Measurements from ENCODE around the gene STBD1. TPM values are rescaled to one million over a fixed set of nuclear protein-coding genes. Genes with fewer than 3 reads are reported as not detected.

Gene STBD1
- total RNA-seq, 4 donors from 2014 or later = 1.0 to 2.5 (median 1.4) TPM

DNA sequence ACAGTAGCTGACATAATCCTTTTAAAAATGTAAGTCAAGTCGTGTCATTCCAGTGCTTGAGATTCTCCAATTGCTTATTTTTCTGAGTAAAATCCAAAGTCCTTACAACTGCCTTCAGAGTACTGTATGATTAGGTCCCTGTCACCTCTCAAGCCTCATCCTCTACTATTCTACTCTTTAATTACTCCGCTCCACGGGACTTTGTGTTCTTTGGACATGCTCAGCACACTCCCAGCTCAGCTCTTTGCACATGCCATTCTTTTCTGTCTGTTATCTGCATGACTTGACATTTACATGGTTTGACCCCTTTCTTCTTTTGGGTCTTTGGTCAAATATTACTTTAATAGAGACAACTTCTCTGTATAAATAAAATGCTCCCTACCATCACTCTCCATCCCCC lies 39.9 kb upstream of the STBD1 start:
- WGBS, 2 donors = 66 to 68% methylated on average over 3 of the region's 3 CpGs
- intact Hi-C loops (cut with DNase I) = no loop called here
- Histone ChIP-seq H3K36me3 (no peaks in the 10 kb centered on the region), H3K4me3 (replicated peaks in 1 of 3) (no peak overlapping the region), H3K27me3 (no peaks in the 10 kb centered on the region), H3K9me3 (no peaks in the 10 kb centered on the region), H3K27ac (no peak overlapping the region), H3K4me1 (no peaks in the 10 kb centered on the region)
- DNase-seq = no peak
- no peak for TF ChIP-seq CTCF (IDR thresholded peaks at IDR 0.05)
- TF ChIP-seq POLR2A (IDR thresholded peaks at IDR 0.05) = no peak

GRCh38 chr4:76267811-76268210 lies 38.7 kb upstream of the STBD1 start:
- H3K36me3 ChIP-seq = no peaks in the 10 kb centered on the region
- intact Hi-C loops (cut with DNase I) = no loop called here
- H3K27ac ChIP-seq = no peak overlapping the region
- no peaks in the 10 kb centered on the region for H3K9me3 ChIP-seq
- WGBS, 2 donors = 96 to 98% methylated on average over 6 of the region's 6 CpGs
- TF ChIP-seq CTCF (IDR thresholded peaks at IDR 0.05) (no peak), POLR2A (IDR thresholded peaks at IDR 0.05) (no peak)
- no peak for DNase-seq
- no peaks in the 10 kb centered on the region for H3K27me3 ChIP-seq
- H3K4me3 ChIP-seq (replicated peaks in 1 of 3) = no peak overlapping the region
- H3K4me1 ChIP-seq = no peaks in the 10 kb centered on the region

GRCh38 chr4:76270244-76271175 lies 36.0 kb upstream of the STBD1 start:
- WGBS, 2 donors = 87 to 89% methylated on average over 11 of the region's 11 CpGs
- no peak overlapping the region for H3K4me3 ChIP-seq (replicated peaks in 1 of 3)
- no peaks in the 10 kb centered on the region for H3K9me3 ChIP-seq
- DNase-seq = no peak
- no peaks in the 10 kb centered on the region for H3K4me1 ChIP-seq
- no peaks in the 10 kb centered on the region for H3K36me3 ChIP-seq
- H3K27ac ChIP-seq = no peak overlapping the region
- intact Hi-C loops (cut with DNase I) = no loop called here
- H3K27me3 ChIP-seq = no peaks in the 10 kb centered on the region
- TF ChIP-seq CTCF (IDR thresholded peaks at IDR 0.05) = no peak
- no peak for TF ChIP-seq POLR2A (IDR thresholded peaks at IDR 0.05)

- WGBS, 2 donors = 92 to 95% methylated on average over 6 of the region's 6 CpGs
- TF ChIP-seq CTCF (IDR thresholded peaks at IDR 0.05) (no peak), POLR2A (IDR thresholded peaks at IDR 0.05) (no peak)
- Histone ChIP-seq H3K4me1 (no peaks in the 10 kb centered on the region), H3K27me3 (no peaks in the 10 kb centered on the region), H3K27ac (no peak overlapping the region), H3K36me3 (no peaks in the 10 kb centered on the region), H3K9me3 (no peaks in the 10 kb centered on the region), H3K4me3 (replicated peaks in 1 of 3) (no peak overlapping the region)
- intact Hi-C loops (cut with DNase I) = no loop called here
- DNase-seq = no peak
Measured at GRCh38 chr4:76271248-76271647, 35.3 kb upstream of the STBD1 start.

GRCh38 chr4:76272073-76272472 lies 34.5 kb upstream of the STBD1 start:
- Histone ChIP-seq H3K4me3 (replicated peaks in 1 of 3) (no peak overlapping the region), H3K27ac (no peak overlapping the region), H3K27me3 (no peaks in the 10 kb centered on the region), H3K9me3 (no peaks in the 10 kb centered on the region), H3K36me3 (no peaks in the 10 kb centered on the region), H3K4me1 (no peaks in the 10 kb centered on the region)
- no peak for DNase-seq
- no peak for TF ChIP-seq CTCF (IDR thresholded peaks at IDR 0.05)
- no peak for TF ChIP-seq POLR2A (IDR thresholded peaks at IDR 0.05)
- intact Hi-C loops (cut with DNase I) = no loop called here

All from thyroid gland (tissue), 4 donors.